ENCODE data around the gene NAA50.

NAA50 gene

GRCh38 chr3:113676261-113676660, 69.8 kb downstream of the NAA50 start:
- TF ChIP-seq CTCF (IDR thresholded peaks at IDR 0.05; ENCODE audit: low read length, missing control alignments) = no peak
- no peak for DNase-seq (ENCODE audit: low read depth)
- H3K4me3 ChIP-seq (replicated peaks; ENCODE audit: low read depth, low read length) = no peak overlapping the region

DNA sequence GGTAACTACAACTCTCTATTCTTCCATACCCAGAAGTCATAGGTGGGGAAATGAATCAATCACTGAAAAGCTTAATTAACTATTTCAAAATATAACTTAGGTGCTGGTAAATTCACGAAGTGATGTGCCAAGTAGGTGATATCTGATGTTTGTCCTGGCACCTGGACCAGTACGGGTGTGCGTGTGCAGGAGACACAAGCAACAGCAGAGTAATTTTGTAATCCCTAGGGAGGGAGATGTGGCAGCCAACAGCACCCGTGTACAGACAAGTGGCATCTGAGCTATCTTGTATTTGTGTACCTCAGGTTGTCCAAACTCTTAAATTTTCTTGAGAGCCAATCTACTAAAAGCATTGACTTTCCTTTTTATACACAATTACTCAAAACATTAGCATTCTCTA, 72.5 kb downstream of the NAA50 start:
- no peak overlapping the region for H3K4me3 ChIP-seq (replicated peaks; ENCODE audit: low read depth, low read length)
- no peak for DNase-seq (ENCODE audit: low read depth)
- no peak for TF ChIP-seq CTCF (IDR thresholded peaks at IDR 0.05; ENCODE audit: low read length, missing control alignments)

DNA sequence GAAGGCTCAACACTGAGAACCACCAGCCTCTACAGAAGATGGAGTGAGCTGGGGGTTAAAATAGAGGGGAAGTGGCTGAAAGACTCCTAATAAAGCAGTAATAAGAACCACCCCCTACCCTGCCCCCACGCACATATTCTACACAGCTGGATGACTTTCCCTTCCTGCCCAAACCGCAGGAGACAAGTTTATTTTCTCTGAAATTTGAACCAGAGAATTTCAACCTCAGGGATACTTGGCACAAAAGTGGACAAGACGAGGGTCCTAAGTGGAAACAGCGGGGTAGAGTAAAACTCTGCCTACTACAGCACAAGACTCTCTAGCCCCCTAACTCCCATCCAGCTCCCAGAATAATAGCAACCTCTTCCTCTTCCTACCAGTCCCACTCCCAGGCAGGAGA, 78.0 kb downstream of the NAA50 start:
- no peak for TF ChIP-seq CTCF (IDR thresholded peaks at IDR 0.05; ENCODE audit: low read length, missing control alignments)
- peak; percentile 23 for DNase-seq (ENCODE audit: low read depth)
- H3K4me3 ChIP-seq (replicated peaks; ENCODE audit: low read depth, low read length) = no peak overlapping the region

Data from fibroblast of pulmonary artery (primary cell).